HG02970 (cell line): Measurements from ENCODE around the gene CENPW.
A peak's percentile ranks its signal among the peaks of the same experiment; 100 is the strongest.

ENCODE experiments used
- ATAC-seq: cut with Tn5 transposase; IDR thresholded peaks from one replicate; pipeline ENCODE4 v1.9.1; 2021; ENCODE audit warnings: mild to moderate bottlenecking, moderate library complexity, moderate number of reproducible peaks; ENCODE audit not compliant: unreplicated experiment, low FRiP score

CENPW gene

DNA sequence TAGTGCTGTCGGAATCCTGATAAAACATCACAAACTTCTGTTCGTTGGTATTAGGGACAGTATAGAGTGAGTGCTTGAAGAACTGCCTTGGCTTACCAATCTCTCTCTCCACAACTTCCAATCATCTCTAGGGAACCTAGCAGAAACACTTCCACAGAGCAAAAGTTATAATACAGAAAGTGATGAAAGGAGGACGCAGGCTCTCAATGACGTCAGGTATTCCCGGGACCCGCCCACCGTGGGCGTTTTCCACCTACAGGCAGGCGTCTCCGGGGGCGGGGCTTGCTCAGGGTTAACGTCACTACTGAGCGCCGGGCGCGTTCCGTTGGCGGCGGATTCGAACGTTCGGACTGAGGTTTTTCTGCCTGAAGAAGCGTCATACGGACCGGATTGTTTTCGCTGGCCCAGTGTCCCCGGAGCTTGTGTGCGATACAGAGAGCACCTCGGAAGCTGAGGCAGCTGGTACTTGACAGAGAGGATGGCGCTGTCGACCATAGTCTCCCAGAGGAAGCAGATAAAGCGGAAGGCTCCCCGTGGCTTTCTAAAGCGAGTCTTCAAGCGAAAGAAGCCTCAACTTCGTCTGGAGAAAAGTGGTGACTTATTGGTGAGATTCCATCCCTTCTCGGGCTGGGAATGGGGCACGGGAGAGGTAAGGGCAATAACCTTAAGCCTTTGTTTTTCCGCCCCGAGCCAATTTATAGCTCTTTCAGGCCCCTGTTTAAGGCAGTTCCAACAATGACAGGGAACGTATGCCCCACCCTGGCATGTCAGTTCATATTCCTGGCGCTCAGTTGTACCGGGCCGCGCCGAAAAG, at the start of gene CENPW:
Gene CENPW, plus strand, starts transcription at position 320 of the 814 bp plus-strand sequence. Its CDS starts 159 bp downstream, at position 479.
- peak; percentile 99 for ATAC-seq

DNA sequence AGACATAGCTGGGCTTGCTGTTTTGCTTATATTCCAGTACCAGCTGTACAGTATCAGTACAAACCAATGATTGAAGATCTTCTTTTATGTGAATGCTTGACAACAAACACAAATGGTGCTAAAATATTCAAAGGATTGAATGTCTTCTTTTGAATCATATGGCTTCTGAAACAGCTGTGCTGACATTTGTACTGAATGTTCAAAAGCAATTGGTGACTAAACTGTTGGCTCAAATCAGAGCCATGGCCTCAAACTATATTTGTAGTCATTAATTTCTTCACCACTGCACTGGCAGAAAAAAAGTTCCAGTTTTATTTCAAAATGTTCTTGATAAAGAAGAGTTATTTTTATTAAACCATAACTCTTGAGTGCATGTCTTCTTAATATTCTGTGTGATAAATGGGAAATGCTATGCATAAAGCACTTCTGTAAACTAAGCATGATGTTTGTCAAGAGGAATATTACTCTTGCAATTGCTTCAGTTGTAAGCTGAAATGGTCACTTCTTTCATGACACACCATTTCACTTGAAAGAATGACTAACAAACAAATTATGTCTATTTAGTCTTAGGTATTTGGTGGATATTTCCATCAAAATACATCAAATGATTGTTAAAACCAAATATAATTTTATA, 45.9 kb upstream of the CENPW start:
- ATAC-seq, result no peak

DNA sequence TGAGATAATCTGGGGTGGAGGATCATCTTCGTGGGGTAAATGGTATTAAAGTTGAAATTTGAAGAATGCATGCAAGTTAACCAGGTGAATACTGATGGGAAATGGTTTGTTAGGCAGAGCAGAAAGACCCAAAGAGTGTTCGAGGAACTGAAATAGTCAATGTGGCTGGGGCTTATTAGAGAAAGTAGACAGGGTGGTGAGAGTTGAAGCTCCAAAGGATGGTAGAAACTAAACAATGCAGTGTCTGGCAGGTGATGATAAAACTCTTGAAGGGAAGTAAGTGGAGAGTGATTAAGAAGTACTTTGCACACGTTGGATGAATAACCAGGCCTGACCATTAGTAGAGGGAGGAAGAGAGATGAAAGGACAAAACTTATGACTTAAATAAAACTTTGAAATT, 39.8 kb upstream of the CENPW start:
- no peak for ATAC-seq

DNA sequence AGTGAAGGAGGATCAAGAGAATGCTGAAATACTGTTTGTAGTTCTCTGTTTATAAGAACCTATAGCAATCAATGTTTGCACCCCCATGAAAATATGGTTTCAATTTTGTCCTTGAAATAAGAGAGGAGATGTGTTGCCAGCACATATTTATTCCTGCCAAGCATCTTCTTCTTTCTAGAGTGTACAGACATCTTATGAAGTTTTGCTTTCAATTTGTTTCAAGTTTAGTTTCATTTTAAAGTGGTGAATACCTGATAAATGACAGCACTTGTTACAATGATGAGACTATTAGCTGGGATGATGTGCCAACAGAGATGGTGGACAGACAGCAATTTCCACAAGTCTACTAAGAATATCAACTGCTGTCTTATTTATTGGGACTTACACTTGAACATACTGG, 39.2 kb upstream of the CENPW start:
- no peak for ATAC-seq

DNA sequence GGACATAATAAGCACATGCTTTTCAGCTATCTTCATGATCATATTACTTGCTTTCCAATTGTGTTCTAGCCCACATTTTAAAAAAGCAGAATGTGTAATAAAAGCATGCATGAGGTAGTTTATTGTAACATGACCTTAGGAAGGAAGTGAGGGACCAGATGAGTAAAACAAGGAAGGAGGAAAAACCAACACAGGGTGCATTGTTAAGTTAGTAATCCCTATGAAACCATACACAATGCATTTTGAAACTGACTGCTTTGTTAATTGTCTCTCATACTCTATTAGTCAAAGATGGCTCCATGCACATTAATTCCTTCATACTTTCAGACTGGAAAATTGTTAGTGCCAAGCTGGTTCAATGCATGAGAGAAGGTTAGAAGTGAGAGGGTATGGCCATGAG, 37.7 kb upstream of the CENPW start:
- ATAC-seq, result no peak

DNA sequence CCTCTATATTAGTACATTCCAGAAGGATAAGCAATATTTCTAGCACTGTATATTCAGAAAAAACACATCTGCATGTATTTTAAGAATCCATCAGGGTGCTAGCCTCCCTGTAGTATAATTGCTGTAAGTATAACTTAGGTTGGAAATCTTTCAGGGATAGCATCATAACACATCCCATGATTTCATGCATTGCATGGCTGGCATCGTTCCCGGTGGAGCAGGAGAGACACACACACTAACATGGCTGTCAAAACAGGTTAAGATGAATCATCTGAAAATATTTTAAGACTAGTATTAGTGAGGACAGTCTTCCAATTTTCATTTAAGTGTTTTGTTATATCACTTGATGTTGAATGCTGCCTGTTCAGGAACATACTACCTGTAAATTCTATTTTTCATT, 32.1 kb upstream of the CENPW start:
- no peak for ATAC-seq

DNA sequence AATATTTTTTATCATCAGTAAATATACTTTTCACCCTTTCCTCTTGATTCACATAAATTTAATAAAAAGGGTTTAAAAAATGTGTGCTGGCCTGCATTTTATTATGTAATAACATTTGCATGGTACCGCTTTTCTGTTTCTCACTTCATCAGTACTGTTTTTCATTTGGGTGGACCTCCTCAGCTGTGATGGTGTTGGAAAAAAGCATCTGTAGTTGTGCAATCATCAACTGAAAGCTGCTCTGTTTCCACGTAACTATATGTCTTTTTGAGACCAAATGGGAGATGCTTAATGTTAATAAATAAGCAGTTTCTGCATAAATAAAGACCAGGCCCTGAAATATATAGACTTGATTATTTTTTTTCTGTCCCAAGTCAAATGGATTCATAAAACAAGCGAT, 31.6 kb upstream of the CENPW start:
- ATAC-seq, result no peak

DNA sequence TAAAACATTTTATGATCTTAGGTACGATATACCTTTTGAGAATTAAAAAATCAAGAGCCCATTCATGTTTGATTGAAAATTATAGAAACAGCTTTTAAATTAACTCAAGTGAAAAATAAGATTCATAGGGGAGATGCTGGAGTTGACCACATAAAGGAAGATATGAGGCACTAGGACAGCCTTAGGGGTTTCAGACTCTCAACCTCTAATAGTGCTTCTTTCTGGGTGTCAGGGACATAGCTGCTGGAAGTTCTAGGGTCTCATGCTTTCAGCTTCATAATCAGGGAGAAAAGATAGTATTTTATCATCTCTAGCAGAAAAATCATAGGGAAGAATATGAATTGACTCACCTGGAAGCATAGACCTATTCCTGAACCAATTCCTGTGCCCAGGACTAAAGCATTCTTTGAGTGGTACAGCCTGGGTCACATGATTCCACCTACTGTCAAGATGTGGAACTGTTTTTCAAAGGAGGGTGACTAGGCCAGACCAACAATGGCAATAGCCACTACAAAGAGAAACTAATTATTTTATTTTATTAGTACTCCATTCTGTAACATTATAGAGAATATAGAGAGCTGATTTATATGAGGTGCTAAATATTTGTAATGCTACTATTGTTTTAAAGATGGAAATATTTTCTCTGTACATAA, 27.8 kb upstream of the CENPW start:
- ATAC-seq, result peak; percentile 72

DNA sequence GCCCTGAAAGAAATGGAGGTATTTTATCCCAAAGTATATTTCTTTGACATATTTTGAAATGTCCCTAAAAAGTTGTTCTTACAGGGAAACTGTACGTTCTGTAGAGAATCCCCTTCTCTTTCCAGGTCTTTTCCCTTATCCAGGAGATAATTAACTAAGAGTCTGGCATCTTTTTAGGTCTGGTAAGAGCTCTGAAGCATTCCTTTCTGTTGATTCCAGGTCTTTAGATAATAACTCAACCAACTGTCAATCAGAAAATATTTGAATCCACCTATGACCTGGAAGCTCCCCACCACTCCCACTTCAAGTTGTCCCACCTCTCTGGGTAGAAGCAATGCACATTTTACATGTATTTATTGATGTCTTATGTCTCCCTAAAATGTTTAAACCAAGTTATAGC, 26.0 kb upstream of the CENPW start:
- no peak for ATAC-seq

DNA sequence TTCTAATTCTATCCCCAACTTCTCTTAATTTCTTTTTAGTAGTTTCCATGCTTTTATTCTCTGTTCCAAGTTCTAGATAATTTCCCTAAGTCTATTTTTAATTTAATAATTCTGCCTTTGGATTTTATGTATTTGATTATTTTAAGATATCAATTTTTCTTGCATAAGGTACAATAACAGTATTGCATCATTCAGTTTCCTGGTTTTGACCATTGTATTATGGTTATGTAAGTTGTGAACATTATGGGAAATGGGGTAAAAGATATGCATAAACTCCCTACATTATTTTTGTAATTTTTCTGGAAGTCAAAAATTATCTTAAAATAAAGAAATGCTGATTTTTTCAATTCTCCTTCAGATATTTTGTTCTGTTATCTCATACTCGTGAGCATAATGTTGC, 21.1 kb upstream of the CENPW start:
- no peak for ATAC-seq

DNA sequence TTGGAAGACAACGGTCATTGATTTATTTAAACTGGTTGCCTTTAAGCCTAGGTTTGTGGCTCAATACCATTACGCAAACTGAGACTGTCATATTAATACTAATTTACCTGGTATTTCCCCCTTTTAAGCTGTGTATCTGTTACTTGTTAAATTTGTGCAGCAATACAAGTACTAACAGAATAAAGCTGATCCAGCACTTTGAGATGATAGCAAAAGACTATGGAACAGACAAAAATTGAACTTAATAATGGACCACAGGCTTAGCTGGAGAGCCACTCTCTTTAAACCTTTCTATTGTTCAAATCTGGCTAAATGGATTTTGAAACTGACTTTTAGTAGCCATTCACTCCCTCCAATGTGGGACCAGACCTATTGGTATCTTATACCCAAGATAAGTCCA, 6.2 kb upstream of the CENPW start:
- no peak for ATAC-seq

DNA sequence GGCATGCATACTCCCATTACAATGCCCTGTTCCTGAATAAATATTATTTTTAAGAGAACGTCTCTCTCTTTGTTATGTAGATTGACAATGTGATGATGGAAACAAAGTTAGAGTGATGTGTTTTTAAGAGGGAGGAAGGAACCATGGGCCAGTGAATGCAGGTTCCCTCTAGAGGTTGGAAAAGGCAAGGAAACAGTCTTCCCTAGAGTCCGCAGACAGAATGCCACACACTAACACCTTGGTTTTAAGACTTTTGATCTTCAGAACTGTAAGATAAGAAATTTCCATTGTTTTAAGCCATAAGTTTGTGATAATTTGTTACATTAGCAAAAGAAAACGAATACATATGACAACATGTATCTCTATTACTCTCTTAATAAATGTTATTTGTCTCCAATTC, 4.7 kb upstream of the CENPW start:
- no peak for ATAC-seq

DNA sequence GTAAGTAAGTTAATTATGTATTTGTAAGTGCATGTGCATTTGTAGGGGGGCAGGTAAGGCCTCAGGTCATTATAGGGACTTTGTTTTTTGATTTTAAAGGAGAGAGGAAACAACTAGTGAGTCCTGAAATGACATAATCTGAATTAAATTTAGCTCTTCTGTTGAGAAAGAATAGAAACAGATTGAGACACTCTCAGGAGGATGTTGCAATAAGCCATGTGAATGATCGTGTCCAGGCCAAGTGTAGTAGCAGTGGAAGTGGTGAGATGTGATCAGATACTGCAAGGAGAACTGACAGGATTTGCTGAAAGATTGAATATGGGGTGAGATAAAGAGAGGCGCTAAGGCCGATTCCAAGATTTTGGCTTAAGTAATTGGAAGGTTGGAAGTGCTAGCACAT, 2.6 kb upstream of the CENPW start:
- no peak for ATAC-seq

DNA sequence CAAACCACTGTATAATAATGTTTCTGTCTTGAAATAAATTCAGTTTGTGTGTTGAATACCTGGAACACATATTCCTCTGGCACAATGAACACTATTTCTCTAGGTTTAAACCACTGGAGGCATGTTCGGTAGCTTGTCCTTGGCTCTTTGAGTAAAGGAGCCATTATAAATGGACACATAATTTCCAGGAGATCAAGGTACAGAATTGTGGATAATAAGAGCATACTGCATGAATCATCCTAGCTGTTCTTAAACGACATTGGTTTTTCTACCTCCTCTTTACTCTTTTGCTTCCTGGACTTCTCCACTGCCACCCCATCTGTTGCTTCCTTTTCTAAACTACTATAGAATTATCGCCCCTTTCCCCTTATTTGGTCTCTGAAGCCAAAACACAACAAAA, 1.2 kb downstream of the CENPW start:
- no peak for ATAC-seq

DNA sequence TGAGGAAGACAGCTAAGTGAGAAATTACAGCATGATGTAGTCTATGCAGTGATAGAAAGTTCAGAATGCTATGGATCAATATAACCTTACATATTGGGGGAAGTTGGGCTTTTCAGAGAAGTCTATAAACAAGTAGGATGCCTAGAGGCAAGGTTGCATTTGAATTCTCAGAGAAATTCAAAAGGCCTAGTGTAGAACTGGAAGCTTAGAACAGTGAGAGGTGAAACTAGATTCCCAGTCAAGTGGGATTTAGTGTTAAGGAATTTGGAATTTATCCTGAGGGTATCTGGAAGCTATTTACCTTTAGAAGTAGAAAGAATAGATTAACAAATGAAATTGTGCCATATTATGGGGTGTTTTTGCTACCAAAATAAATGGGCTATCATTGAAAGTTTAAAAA, 4.3 kb downstream of the CENPW start:
- no peak for ATAC-seq

DNA sequence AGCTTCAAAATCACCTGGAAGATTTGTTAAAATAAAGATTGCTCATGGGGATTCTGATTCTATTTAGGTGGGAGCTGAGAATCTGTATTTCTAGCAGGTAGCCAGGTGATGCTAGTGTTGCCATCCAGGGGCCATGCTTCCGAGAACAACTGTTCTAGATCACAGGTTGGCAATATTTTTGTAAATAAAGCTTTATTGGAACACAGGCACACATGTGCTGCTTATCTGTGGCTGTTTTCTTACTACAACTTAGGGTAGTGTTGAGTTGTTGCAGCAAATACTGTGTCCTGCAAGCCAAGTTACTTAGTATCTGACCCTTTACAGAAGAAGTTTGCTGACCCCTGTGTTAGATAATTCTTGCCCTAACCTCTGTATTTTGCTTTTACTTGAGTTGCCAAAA, 12.0 kb downstream of the CENPW start:
- ATAC-seq, result no peak

DNA sequence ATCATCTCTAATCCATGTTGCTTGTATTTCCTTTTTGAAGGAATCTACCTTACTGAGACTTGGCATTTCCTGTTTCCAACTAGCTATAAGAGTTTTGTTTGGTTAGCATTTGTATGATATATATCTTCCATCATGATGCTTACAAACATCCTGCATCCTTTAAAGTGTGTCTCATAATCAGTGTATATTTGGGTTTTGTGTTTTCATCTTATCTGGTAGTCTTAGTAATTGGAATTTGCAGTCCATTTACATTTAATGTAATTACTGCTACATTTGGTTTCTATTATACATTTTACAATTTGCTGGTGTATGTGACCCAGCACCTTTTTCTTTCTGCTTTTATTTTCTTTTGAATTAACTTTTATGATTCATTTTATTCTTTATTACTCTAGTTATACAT, 12.6 kb downstream of the CENPW start:
- ATAC-seq, result no peak

DNA sequence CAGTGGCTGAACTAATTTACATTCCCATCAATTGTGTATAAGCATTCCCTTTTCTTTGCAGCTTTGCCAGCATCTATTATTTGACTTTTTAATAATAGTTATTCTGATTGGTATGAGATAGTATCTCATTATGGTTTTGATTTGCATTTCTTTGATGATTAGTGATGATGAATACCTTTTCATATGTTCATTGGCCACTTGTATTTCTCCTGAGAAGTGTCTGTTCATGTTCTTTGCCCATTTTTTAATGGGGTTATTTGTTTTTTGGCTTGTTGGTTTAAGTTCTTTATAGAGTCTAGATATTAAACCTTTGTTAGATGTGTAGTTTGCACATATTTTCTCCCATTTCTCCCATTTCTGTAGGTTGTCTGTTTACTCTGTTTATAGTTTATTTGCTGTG, 16.6 kb downstream of the CENPW start:
- no peak for ATAC-seq

DNA sequence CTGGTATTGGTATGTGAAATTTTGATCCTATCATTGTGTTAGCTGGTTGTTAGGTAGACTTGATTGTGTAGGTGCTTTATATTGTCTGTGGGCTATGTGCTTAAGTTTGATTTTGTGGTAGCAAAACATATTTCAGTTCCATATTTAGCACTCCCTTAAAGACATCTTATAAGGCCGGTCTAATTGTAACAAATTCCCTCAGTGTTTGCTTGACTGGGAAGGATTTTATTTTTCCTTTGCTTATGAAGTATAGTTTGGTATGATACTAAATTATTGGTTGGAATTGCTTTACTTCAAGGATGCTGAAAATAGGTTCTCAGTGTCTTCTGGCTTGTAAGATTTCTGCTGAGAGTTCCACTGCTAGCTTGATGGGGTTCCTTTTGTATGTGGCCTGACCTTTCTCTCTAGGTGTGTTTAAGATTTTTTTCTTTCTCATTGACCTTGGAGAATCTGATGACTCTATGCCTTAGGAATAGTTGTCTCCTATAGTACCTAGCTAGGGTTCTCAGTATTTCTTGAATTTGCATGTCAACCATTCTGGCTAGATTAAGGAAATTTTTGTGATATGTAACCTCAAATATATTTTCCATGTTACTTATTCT, 20.1 kb downstream of the CENPW start:
- ATAC-seq, result no peak

DNA sequence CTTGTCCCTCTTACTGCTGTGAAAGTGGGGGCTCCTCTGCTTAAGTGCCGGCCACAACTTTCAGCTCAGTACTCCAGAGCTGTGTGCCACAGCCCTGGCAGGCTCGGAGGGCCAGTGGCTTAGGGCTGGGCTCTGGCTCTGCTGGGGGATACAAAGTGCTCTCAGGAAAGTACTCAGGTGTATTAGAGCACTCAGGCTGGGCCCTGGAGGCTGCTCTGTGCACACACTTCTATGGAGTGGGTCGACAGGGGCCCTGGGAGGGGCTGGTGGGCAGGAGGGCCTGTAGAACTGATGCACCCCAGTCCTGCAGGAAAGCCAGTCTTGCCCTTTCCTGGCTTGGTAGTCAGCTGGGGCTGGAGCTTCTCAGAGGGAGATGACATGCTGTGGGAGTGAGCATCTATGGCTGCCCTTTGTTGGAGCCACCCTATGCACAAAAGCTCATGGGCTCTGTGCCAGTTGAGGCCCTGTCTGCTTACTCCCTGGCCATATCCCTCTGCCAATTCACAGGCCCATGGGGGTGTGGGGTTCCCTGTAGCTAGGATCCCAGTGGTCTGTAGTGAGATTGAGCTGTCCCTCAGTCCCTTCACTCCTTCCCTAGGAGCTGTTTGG, 22.0 kb downstream of the CENPW start:
- ATAC-seq, result no peak

DNA sequence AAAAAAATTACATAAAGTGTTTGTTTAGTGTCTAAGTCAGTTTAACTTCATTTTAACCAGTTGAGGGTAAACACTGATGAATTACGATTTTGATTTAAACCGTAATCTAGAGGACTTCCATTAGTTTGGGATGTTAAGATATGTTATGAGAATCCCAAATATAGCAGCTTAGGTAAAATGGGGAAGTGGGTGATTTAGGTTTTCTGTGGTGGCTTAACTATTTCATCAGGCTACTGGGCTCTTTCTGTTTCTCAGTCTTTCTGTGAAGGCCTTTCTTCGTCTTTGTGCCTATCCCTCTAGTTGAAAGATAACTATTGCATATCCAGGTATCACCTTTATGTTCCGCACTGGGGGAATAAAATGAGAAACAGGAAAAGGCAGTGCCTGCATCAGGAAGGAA, 27.9 kb downstream of the CENPW start:
- ATAC-seq, result no peak
